ENCODE measurements around the gene MRPL16. TPM values are rescaled to one million over a fixed set of nuclear protein-coding genes. Genes with fewer than 3 reads are reported as not detected.

The MRPL16 gene
- total RNA-seq, 1 experiment from 2014 or later, result 78.9 TPM

- H3K4me1 Mint-ChIP-seq, result no peaks in the 10 kb centered on the region
- no peak for TF ChIP-seq SOX15 (CRISPR knock-in tag; IDR thresholded peaks at IDR 0.05)
- no peak for TF ChIP-seq MLX (CRISPR knock-in tag; IDR thresholded peaks at IDR 0.05)
- TF ChIP-seq JAZF1 (CRISPR knock-in tag; IDR thresholded peaks at IDR 0.05), result no peak
- no peak for ATAC-seq
- ChIA-PET POLR2A (no interaction called here), CTCF (no interaction called here)
- H3K4me3 Mint-ChIP-seq, result no peak overlapping the region
- H3K36me3 Mint-ChIP-seq, result peaks cover 77% of the 10 kb centered on the region
- H3K27ac Mint-ChIP-seq, result no peak overlapping the region
- DNase-seq (ENCODE audit: low spot score), result no peak
- peaks cover 15% of the 10 kb centered on the region for H3K9me3 Mint-ChIP-seq
- H3K27me3 Mint-ChIP-seq (ENCODE audit: low read depth), result no peaks in the 10 kb centered on the region
Measured at GRCh38 chr11:59787255-59787588, 23.4 kb downstream of the MRPL16 start.

GRCh38 chr11:59785818-59786217 is 24.8 kb downstream of the MRPL16 start:
- CTCF ChIA-PET, result interaction anchor here (0.6 kb wide), 1 partner anchor 132 kb away, joined by 3 read pairs; no protein-coding TSS in a partner anchor
- no peak for TF ChIP-seq CTCF (IDR thresholded peaks at IDR 0.05)
- no peak for TF ChIP-seq TEAD4 (CRISPR knock-in tag; IDR thresholded peaks at IDR 0.05)
- no peak for TF ChIP-seq ZNF532 (CRISPR knock-in tag; IDR thresholded peaks at IDR 0.05; ENCODE audit: borderline replicate concordance)
- TF ChIP-seq OVOL2 (CRISPR knock-in tag; IDR thresholded peaks at IDR 0.05; ENCODE audit: borderline replicate concordance), result no peak
- TF ChIP-seq ATF2 (CRISPR knock-in tag; IDR thresholded peaks at IDR 0.05; ENCODE audit: borderline replicate concordance, low read depth), result no peak
- TF ChIP-seq ESRRA (CRISPR knock-in tag; IDR thresholded peaks at IDR 0.05; ENCODE audit: borderline replicate concordance), result no peak
- TF ChIP-seq HMGXB4 (CRISPR knock-in tag; IDR thresholded peaks at IDR 0.05), result no peak
- no peak for TF ChIP-seq ZNF281 (CRISPR knock-in tag; IDR thresholded peaks at IDR 0.05)
- no peak for TF ChIP-seq PRRX2 (CRISPR knock-in tag; IDR thresholded peaks at IDR 0.05)
- TF ChIP-seq ETV6 (CRISPR knock-in tag; IDR thresholded peaks at IDR 0.05), result no peak
- TF ChIP-seq USF2 (CRISPR knock-in tag; IDR thresholded peaks at IDR 0.05), result no peak
- no peak for TF ChIP-seq ZNF232 (CRISPR knock-in tag; IDR thresholded peaks at IDR 0.05)
- no peak for TF ChIP-seq ZNF263 (CRISPR knock-in tag; IDR thresholded peaks at IDR 0.05; ENCODE audit: low read depth)
- no peak for TF ChIP-seq ZBTB43 (CRISPR knock-in tag; IDR thresholded peaks at IDR 0.05)
- no peak for TF ChIP-seq SMAD3 (CRISPR knock-in tag; IDR thresholded peaks at IDR 0.05; ENCODE audit: borderline replicate concordance)

More at GRCh38 chr11:59785818-59786217, 24.8 kb downstream of the MRPL16 start:
- H3K27ac Mint-ChIP-seq, result no peak overlapping the region
- no peaks in the 10 kb centered on the region for H3K4me1 Mint-ChIP-seq
- no peak overlapping the region for H3K4me3 Mint-ChIP-seq
- H3K36me3 Mint-ChIP-seq, result peaks cover 73% of the 10 kb centered on the region
- DNase-seq (ENCODE audit: low spot score) (no peak), ATAC-seq (no peak)
- POLR2A ChIA-PET, result interaction anchor here (1.1 kb wide), 1 partner anchor 31 kb away, joined by 3 read pairs; the partner anchor contains the start of gene STX3
- peaks cover 22% of the 10 kb centered on the region for H3K9me3 Mint-ChIP-seq
- H3K27me3 Mint-ChIP-seq (ENCODE audit: low read depth), result no peaks in the 10 kb centered on the region
